GM12878 (cell line): Measurements from ENCODE around the gene DNAH9. TPM values are rescaled to one million over a fixed set of nuclear protein-coding genes. Genes with fewer than 3 reads are reported as not detected.

Experiments used
- ATAC-seq: fragments of 200-7000 bp; cut with Tn5 transposase; 3 replicates; pipeline ENCODE4 v1.9.1; 2020; ENCODE audit warnings: mild to moderate bottlenecking, moderate library complexity
- BruUV-seq: library from RNA; stranded (reverse); fragments of 400-500 nt; replicated peaks from 2 replicates; lab custom pipeline; 2021; lab: Mats Ljungman, UMichigan
- CTCF ChIA-PET: fragments of 300-600 bp; sonication (Branson Sonifier 250); formaldehyde crosslinking; extraction: SDS; loops from one replicate; lab custom pipeline; 2021; ENCODE audit warnings: inconsistent platforms; lab: Yijun Ruan, JAX
- POLR2A ChIA-PET: fragments of 350-600 bp; formaldehyde crosslinking; extraction: SDS; loops from one replicate; lab custom pipeline; 2021; ENCODE audit warnings: inconsistent platforms; lab: Charles Lee
- RAD21 ChIA-PET: fragments of 300-600 bp; sonication (Branson Sonifier 250); formaldehyde crosslinking; loops from one replicate; lab custom pipeline; 2023; ENCODE audit warnings: antibody characterized with exemption; ENCODE audit not compliant: unreplicated experiment; lab: Charles Lee
- SMC1A ChIA-PET: fragments of 300-600 bp; sonication (Branson Sonifier 250); formaldehyde crosslinking; loops from one replicate; lab custom pipeline; 2023; ENCODE audit not compliant: unreplicated experiment, uncharacterized antibody; lab: Charles Lee
- DNase-seq: peaks from one replicate; pipeline ENCODE4 v3.0.0-alpha.2; 2011; ENCODE audit warnings: low read depth, low spot score
- FAIRE-seq: peaks from 3 replicates; lab custom pipeline; 2011; peaks lifted over from hg19 to GRCh38; lab: Jason Lieb, UNC
- H2AFZ ChIP-seq: 2 replicates; pipeline ENCODE4 v1.6.0; 2011; ENCODE audit warnings: low read depth, low read length, control low read depth; ENCODE audit not compliant: control insufficient read depth
- H3K27ac ChIP-seq: 2 replicates; pipeline ENCODE4 v1.5.1; 2011; ENCODE audit warnings: control low read depth; ENCODE audit not compliant: control insufficient read depth, insufficient read depth
- H3K27me3 ChIP-seq, 2 experiments: replicated peaks in 1 of 2; 2 replicates each; pipeline versions ENCODE4 v1.6.0 to v1.6.1; 2011; ENCODE audit warnings: low read length in 1 of 2; ENCODE audit not compliant: control insufficient read depth in 2 of 2, insufficient read depth in 2 of 2
- H3K36me3 ChIP-seq, 2 experiments: 2 replicates each; pipeline ENCODE4 v1.5.1; 2011; ENCODE audit warnings: low read length in 1 of 2; ENCODE audit not compliant: control insufficient read depth in 2 of 2, insufficient read depth in 2 of 2
- H3K4me1 ChIP-seq: 2 replicates; pipeline ENCODE4 v1.6.1; 2011; ENCODE audit warnings: mild to moderate bottlenecking, low read length, moderate library complexity, mixed read lengths; ENCODE audit not compliant: control insufficient read depth, insufficient read depth
- H3K4me2 ChIP-seq: 2 replicates; pipeline ENCODE4 v1.6.0; 2011; ENCODE audit warnings: control low read depth; ENCODE audit not compliant: control insufficient read depth, insufficient read depth
- H3K4me3 ChIP-seq: fragments of 200-600 bp; sonication (generic); 2 replicates; pipeline ENCODE4 v1.5.1; 2016
- H3K79me2 ChIP-seq: 2 replicates; pipeline ENCODE4 v1.6.0; 2011; ENCODE audit warnings: low read length; ENCODE audit not compliant: control insufficient read depth, insufficient read depth
- H3K9ac ChIP-seq: 2 replicates; pipeline ENCODE4 v1.8.0; 2011; ENCODE audit warnings: low read length, control low read depth, mixed read lengths; ENCODE audit not compliant: control insufficient read depth, insufficient read depth
- H3K9me3 ChIP-seq: replicated peaks from 3 replicates; pipeline ENCODE4 v1.5.1; 2011; ENCODE audit warnings: mild to moderate bottlenecking, low read length; ENCODE audit not compliant: control insufficient read depth, insufficient read depth
- H4K20me1 ChIP-seq: 2 replicates; pipeline ENCODE4 v1.6.0; 2011; ENCODE audit not compliant: control insufficient read depth, insufficient read depth
- GABPA ChIP-seq: IDR thresholded peaks from 2 replicates; pipeline ENCODE4 v1.6.1; 2014; ENCODE audit warnings: antibody characterized with exemption, low read depth, mild to moderate bottlenecking, inconsistent platforms
- NRF1 ChIP-seq: conservative IDR thresholded peaks from 2 replicates; pipeline ENCODE4 v1.6.1; 2011; ENCODE audit warnings: mild to moderate bottlenecking, low read depth, low read length, improper control_type of control experiment
- RAD21 ChIP-seq: IDR thresholded peaks from 2 replicates; pipeline ENCODE4 v1.6.1; 2011; ENCODE audit warnings: mild to moderate bottlenecking, low read depth, low read length, moderate library complexity; ENCODE audit not compliant: insufficient read depth
- RCOR1 ChIP-seq: conservative IDR thresholded peaks from 2 replicates; pipeline ENCODE4 v1.6.1; 2012; ENCODE audit warnings: low read depth, low read length, improper control_type of control experiment
- SMC3 ChIP-seq: IDR thresholded peaks from 2 replicates; pipeline ENCODE4 v1.6.1; 2011; ENCODE audit warnings: low read length, improper control_type of control experiment, borderline replicate concordance
- WGBS: methylation state at CpG from one replicate; pipeline ENCODE4 v1.1.6; 2016; ENCODE audit warnings: low lambda C conversion rate; ENCODE audit not compliant: insufficient replicate concordance, insufficient coverage; ENCODE audit errors: missing lambda C conversion rate; 5-methylcytosine and 5-hydroxymethylcytosine counted together
- in situ Hi-C: fragments of 300-500 bp; cut with MboI; formaldehyde crosslinking; loops from 9 replicates; pipeline ENCODE4 v1.14.3; 2018; ENCODE audit warnings: mixed read lengths
- intact Hi-C: fragments of 100-400 bp; cut with micrococcal nuclease; formaldehyde crosslinking; loops from one replicate; pipeline ENCODE4 v1.14.2; 2022; ENCODE audit not compliant: unreplicated experiment
- polyA plus RNA-seq, 11 experiments: library from polyadenylated mRNA; depleted of rRNA in 4 of 11; unstranded in 6 of 11; stranded (reverse) in 5 of 11; fragments of >200 nt; fragmentation: Nextera tagmentation in 4 of 11; fragmentation: Illumina TruSeq in 1 of 11; extraction: Ambion mirVana in 4 of 11; extraction: Trizol in 1 of 11; gene quantifications; 1 replicate in 1 of 11; 2 replicates in 10 of 11; pipeline versions ENCODE4 v1.2.1 to v1.2.3, GENCODE V29; 2011 to 2016; ENCODE audit warnings: inconsistent platforms in 2 of 11, missing spikeins in 2 of 11, low read depth in 1 of 11
- total RNA-seq, 4 experiments: library from RNA; depleted of rRNA in 3 of 4; stranded (reverse); fragments of >200 nt in 3 of 4; fragmentation: Illumina TruSeq in 1 of 4; extraction: Trizol in 1 of 4; gene quantifications; 2 replicates each; pipeline versions ENCODE4 v1.2.1 to v1.2.3, GENCODE V29; 2013 to 2021
- TF ChIP-seq, protein P1 (sequence below), 3 experiments: IDR thresholded peaks in 2 of 3; conservative IDR thresholded peaks in 1 of 3; 2 replicates each; pipeline ENCODE4 v1.5.1; 2011; ENCODE audit warnings: low read depth in 3 of 3, low read length in 3 of 3, mild to moderate bottlenecking in 3 of 3, control low read depth in 2 of 3, moderate library complexity in 2 of 3, inconsistent platforms in 1 of 3, mixed read lengths in 1 of 3; ENCODE audit not compliant: control insufficient read depth in 2 of 3, insufficient read depth in 1 of 3; ENCODE audit errors: extremely low read depth in 1 of 3

DNAH9 gene
- total and polyA plus RNA-seq, 10 of the 15 experiments (the other 5 are each of a cell fraction or from before 2014, with no cell fraction given), result 0.10 to 0.40 (median 0.19) TPM; not detected in 7

DNA sequence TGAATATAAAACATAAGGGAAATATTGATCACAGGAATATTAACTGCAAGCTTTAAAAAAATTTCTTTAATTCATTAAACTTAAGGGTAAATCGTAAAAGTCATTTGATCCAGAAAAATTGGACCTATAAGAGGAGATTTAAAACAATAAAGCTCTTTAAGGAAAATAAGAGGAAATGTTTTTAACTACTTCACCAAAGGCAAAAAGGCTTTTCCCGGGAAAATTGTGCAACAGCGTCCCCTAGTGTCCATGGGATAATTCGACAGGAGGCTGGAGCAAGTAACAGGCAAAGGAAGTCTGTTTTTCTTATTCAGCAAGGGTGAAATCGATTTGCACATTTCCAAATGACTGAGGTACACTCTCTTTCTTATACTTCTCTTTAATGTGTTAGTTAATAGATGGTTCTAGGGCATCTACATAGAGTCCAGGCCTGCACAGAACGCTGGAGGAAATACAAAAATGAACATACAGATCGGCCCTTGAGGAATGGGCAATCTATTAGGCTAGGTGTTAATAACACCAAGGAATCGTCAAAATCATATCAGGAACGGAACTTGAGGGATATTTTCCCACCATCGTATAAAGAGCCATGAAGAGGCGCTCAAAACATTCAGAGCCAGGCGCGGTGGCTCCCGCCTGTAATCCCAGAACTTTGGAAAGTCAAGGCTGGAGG lies 337.6 kb downstream of the DNAH9 start:
- Histone ChIP-seq H3K27ac (no peak overlapping the region), H3K9me3 (no peaks in the 10 kb centered on the region), H4K20me1 (no peaks in the 10 kb centered on the region), H3K27me3 (no peaks in the 10 kb centered on the region), H2AFZ (no peak overlapping the region), H3K9ac (no peak overlapping the region), H3K4me1 (no peaks in the 10 kb centered on the region), H3K4me3 (no peak overlapping the region), H3K4me2 (no peak overlapping the region), H3K36me3 (no peaks in the 10 kb centered on the region), H3K79me2 (no peaks in the 10 kb centered on the region)
- DNase-seq (no peak), FAIRE-seq (no peak), ATAC-seq (no peak)
- BruUV-seq, result no TSS peak
- CTCF ChIA-PET, result interaction anchor here (0.6 to 1.8 kb wide), 11 partner anchors 9 to 1345 kb away, joined by 3 to 6 read pairs (median 3); no protein-coding TSS in a partner anchor
- SMC1A ChIA-PET, result no interaction called here
- in situ Hi-C loops (loop anchor here (25.0 kb wide), 1 partner anchor 1049 kb away; no protein-coding TSS in a partner anchor), intact Hi-C loops (loop anchor here (10.0 kb wide), 1 partner anchor 1061 kb away; no protein-coding TSS in a partner anchor)
- RAD21 ChIA-PET, result interaction anchor here (1.2 kb wide), 1 partner anchor 1060 kb away, joined by 3 read pairs; no protein-coding TSS in a partner anchor
- POLR2A ChIA-PET, result interaction anchor here (0.6 kb wide), 1 partner anchor 17 kb away, joined by 5 read pairs; no protein-coding TSS in a partner anchor
- TF ChIP-seq SMC3, result peak; percentile 38; the same call in 1 of the 2 replicates
- TF ChIP-seq RAD21, result peak; percentile 61
- TF ChIP-seq RCOR1, result no peak
- TF ChIP-seq, protein P1, sequence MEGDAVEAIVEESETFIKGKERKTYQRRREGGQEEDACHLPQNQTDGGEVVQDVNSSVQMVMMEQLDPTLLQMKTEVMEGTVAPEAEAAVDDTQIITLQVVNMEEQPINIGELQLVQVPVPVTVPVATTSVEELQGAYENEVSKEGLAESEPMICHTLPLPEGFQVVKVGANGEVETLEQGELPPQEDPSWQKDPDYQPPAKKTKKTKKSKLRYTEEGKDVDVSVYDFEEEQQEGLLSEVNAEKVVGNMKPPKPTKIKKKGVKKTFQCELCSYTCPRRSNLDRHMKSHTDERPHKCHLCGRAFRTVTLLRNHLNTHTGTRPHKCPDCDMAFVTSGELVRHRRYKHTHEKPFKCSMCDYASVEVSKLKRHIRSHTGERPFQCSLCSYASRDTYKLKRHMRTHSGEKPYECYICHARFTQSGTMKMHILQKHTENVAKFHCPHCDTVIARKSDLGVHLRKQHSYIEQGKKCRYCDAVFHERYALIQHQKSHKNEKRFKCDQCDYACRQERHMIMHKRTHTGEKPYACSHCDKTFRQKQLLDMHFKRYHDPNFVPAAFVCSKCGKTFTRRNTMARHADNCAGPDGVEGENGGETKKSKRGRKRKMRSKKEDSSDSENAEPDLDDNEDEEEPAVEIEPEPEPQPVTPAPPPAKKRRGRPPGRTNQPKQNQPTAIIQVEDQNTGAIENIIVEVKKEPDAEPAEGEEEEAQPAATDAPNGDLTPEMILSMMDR (IDR thresholded peaks at IDR 0.05 in 2 of 3, conservative IDR thresholded peaks at IDR 0.05 in 1 of 3; ENCODE audit: control insufficient read depth in 2 of 3, extremely low read depth in 1 of 3, insufficient read depth in 1 of 3, low read depth in 3 of 3, low read length in 3 of 3), result peak; percentile 59 to 67 (median 64); a peak in 5 of 6 replicates
- no peak for TF ChIP-seq GABPA
- no peak for TF ChIP-seq NRF1
- 37% methylated on average over 14 of the region's 14 CpGs for WGBS
